ENCODE data around the gene TEX13D.

TEX13D gene

DNA sequence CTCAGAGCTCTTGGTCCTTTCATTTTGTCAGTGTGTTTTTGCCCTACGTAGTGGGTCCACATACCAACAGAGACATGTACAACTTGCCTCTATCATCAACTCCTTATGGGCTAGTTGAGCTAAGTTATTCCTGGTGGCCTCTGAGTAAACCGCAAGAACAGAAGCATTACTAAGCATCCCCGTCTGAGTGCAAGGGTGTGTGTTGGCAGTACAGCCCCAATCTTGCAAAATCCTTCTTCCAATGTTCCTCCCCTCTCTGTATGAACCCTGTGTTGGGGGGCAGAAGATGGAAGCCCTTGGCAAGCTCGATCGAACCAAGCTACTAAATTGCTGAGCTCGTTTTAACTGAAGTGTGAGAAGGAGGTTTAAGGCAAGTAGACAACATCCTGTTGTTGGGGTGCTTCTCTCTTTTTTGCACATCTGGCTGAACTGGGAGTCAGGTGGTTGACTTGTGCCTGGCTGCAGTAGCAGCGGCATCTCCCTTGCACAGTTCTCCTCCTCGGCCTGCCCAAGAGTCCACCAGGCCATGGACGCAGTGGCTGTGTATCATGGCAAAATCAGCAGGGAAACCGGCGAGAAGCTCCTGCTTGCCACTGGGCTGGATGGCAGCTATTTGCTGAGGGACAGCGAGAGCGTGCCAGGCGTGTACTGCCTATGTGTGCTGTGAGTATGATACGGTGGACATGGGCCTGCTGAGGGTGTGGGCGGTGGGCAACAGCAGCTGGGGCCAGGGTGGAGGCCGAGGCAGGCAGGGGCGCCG, 13.8 kb downstream of the TEX13D start, which contains the start of gene SH2D1A:
SH2D1A (plus strand) TSS at position 447 of the 760 bp plus-strand sequence; CDS start at position 527, 80 bp downstream.
- in situ Hi-C loops (cut with HindIII; ENCODE audit: low pct_ligation_motif_present, low pct_unique_long_range_greater_than_20kb, low sequenced_read_pairs), result no loop called here
- DNase-seq, result no peak

GRCh38 chrX:124346877-124347241, 14.4 kb downstream of the TEX13D start:
- DNase-seq, result no peak
- in situ Hi-C loops (cut with HindIII; ENCODE audit: low pct_ligation_motif_present, low pct_unique_long_range_greater_than_20kb, low sequenced_read_pairs), result no loop called here

DNA sequence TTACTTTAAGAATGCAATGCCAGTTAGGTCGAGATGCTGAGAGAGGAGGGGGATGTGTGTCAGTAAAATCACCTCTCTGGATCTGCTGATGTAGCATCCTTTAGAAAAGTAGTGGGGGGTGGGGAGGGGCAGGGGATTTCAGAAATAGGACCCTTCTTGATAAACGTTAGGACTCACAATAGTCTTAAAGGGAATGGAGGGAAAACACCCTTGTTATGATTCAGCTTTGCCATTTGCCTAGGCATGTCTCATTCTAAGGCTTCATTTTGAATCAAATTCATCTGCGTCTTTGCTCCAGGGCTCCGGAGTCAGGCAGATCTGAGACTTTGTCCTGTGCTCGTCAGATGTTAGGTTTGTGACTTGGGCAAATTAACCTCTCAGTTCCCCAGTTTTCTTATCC, 14.8 kb downstream of the TEX13D start:
- no peak for DNase-seq
- in situ Hi-C loops (cut with HindIII; ENCODE audit: low pct_ligation_motif_present, low pct_unique_long_range_greater_than_20kb, low sequenced_read_pairs), result no loop called here

DNA sequence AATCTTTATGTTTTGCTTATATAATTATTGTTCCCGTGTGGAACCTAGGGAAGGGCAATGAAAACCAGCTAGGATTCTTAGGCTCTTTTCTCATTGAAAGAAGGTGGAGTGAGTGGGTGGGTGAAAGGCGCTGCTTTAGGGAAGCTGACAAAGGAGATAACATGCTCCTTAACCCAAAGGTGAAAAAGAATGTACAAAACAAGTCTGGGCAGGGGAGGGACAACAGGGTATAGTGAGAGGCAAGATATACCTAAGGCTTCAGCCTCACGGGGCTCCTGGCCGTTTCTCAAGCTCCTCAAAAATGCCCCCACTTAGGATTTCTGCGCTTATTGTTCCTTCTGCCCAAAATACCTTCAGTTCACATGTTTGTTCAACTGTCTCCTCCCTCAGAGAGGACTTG, 15.7 kb downstream of the TEX13D start:
- no peak for DNase-seq
- in situ Hi-C loops (cut with HindIII; ENCODE audit: low pct_ligation_motif_present, low pct_unique_long_range_greater_than_20kb, low sequenced_read_pairs), result no loop called here

DNA sequence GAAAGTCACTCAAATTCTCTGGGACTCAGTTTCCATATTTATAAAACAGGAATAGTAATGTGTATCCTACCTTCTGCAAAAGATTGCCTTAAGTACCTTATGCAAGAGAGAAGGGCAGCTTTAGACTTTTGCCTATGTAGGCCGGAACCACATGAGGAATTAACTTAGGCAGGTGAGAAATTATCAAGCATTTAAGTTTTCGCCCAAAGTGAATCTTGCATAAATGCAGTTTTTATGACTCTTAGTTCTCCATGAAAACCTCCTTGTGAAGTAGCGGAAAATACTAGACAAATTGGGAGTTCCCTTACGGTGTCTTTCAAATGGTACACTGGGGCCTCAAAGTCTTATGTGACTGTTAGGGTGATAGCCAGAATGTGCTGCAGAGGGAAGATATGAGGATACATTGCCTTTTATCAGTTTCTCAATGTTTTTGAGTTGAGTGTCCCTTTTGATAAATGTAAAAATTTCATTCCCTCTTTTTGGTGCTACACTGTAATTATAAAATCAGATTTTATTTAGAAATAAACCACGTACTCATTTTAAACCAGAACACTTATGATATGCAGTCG, 16.5 kb downstream of the TEX13D start:
- in situ Hi-C loops (cut with HindIII; ENCODE audit: low pct_ligation_motif_present, low pct_unique_long_range_greater_than_20kb, low sequenced_read_pairs), result no loop called here
- no peak for DNase-seq

GRCh38 chrX:124354648-124355047, 22.2 kb downstream of the TEX13D start:
- in situ Hi-C loops (cut with HindIII; ENCODE audit: low pct_ligation_motif_present, low pct_unique_long_range_greater_than_20kb, low sequenced_read_pairs), result no loop called here
- DNase-seq, result no peak

DNA sequence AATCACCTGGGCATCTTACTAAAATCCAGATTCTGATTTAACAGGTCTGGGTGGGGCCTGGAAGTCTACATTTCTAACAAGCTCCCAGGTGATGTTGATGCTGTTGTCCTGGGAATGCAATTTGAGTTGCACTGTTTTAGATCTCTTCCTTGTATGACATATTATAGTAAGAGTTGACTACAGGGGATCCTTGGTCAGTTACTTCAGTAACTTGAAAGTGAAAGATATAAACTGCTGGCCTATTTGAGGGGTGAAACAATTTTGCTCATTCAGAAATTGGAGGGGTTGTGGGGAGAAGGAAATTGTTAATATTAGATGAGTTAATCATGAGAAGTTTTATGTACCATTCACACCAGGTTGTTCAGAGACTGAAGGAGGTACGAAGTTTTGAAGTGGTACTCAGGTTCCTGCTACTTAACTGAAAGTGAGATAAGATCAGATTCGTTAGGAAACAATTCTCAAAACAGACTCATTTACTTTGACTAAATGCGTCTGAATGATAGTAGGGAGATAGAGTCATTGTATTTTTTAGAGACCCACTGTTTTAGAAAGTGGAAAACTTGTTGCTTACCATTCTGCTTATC, 26.4 kb downstream of the TEX13D start:
- DNase-seq, result no peak
- in situ Hi-C loops (cut with HindIII; ENCODE audit: low pct_ligation_motif_present, low pct_unique_long_range_greater_than_20kb, low sequenced_read_pairs), result no loop called here

DNA sequence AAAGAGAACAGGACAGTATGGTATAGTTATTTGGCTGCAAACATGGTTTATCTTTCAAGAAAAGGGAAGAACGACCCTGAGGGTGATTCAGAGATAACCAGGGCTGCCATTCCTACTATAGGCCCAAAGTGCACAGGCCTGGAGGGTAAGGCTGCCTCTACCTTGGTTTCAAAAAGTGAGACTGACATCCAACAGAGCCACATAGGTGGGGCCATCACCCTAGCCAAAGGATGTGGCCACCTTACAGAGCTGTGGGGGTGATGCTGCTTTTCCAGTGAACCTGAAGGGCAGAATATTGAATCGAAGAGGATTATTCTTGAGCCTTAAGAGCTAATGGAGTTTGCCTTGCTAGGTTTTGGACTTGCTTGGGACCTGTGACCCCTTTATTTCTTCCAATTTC, 29.6 kb downstream of the TEX13D start:
- no peak for DNase-seq

DNA sequence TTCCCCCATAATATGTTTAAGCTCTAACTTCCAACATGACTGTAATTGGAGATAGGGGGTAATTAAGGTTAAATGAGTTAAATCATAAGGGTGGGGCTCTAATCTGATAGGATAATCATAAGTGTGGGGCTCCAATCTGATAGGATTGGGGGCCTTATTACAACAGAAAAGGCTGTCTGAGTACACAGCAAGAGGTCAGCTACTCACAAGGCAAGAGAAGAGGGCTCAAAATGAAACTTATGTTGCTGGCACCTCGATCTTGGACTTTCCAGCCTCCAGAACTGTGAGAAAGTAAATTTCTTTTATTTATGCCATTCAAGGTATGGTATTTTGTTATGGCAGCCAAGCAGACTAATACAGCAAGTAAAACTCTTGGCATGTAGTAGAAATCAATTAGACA, 30.3 kb downstream of the TEX13D start:
- in situ Hi-C loops (cut with HindIII; ENCODE audit: low pct_ligation_motif_present, low pct_unique_long_range_greater_than_20kb, low sequenced_read_pairs), result no loop called here
- no peak for DNase-seq

More for the DNA sequence above, 29.6 kb downstream of the TEX13D start:
- in situ Hi-C loops (cut with HindIII; ENCODE audit: low pct_ligation_motif_present, low pct_unique_long_range_greater_than_20kb, low sequenced_read_pairs), result no loop called here

DNA sequence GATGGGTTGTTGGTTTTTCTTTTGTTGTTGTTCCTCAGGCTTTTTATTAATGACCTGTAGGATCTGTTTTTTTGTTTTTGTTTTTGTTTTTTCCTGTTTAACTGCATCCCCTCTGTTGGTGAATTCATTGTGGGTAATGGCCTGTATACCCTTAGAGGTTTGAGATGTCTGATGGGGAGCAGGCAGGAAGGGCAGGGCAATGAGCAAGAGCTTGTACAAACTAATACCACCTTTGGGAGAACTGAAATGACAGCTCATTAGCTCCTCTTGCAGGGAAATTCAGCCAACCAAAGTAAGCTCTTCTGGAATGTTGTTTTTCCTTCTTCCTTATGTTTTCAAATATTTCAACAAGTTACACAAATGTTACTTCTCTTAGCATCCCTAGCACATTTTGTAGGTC, 37.3 kb downstream of the TEX13D start:
- in situ Hi-C loops (cut with HindIII; ENCODE audit: low pct_ligation_motif_present, low pct_unique_long_range_greater_than_20kb, low sequenced_read_pairs), result no loop called here

DNA sequence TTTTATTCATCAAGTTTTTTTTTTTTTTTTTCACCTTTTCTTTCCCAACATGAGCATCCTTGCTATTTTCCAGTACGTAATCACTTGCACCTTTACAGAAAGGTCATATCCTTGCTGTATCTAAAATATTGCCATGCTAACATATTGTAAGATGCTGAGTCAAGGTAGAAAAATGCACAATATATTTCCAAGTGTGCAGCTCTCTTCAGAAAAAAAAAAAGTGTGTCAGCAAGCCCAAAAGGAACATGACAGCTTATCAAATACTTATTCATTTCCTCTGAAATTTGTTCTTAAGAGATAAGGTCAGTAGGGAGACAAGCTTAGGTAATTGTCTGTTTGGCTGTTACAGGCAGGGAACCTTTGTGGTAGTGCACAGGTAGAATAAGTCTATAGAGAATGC, 40.9 kb downstream of the TEX13D start:
- no peak for DNase-seq
- in situ Hi-C loops (cut with HindIII; ENCODE audit: low pct_ligation_motif_present, low pct_unique_long_range_greater_than_20kb, low sequenced_read_pairs), result no loop called here

More for the DNA sequence above, 37.3 kb downstream of the TEX13D start:
- DNase-seq, result no peak

DNA sequence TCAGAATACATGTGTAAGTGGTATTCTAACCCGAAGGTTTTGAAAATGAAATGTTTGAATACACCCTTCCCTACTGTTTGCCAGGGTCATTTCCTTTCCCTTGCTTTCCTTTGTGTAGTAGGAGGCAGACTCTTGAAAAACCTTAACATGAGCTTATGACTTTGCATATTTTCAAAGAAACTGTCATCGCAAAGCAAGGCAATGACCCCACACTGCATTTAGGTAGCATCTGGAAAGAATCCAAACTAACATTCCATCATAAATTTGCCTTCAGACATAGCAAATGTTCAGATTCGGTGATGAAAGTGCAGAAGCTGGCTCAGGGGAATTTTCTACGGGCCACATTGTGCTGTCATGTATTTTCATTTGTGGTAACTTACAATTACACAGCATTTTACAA, 46.2 kb downstream of the TEX13D start:
- no peak for DNase-seq
- in situ Hi-C loops (cut with HindIII; ENCODE audit: low pct_ligation_motif_present, low pct_unique_long_range_greater_than_20kb, low sequenced_read_pairs), result no loop called here

DNA sequence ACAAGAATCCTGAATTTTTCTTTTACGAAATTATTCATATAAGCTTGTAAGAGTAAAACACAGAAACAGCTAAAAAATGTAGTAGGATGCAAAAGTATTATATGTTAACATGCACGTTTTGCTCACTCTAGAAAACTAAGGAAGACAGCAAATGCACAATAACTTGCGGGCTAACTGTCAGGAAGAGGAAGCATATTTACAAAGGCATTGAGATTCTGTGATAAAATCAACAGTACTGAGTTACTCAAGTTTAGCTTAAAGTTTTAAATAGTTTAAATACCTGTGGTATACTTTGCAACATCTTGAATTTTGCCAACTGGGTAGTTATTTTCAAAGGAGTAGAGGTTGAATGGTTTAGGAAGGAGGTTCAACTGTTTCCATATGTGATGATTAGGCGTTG, 50.9 kb downstream of the TEX13D start:
- in situ Hi-C loops (cut with HindIII; ENCODE audit: low pct_ligation_motif_present, low pct_unique_long_range_greater_than_20kb, low sequenced_read_pairs), result no loop called here
- DNase-seq, result no peak

DNA sequence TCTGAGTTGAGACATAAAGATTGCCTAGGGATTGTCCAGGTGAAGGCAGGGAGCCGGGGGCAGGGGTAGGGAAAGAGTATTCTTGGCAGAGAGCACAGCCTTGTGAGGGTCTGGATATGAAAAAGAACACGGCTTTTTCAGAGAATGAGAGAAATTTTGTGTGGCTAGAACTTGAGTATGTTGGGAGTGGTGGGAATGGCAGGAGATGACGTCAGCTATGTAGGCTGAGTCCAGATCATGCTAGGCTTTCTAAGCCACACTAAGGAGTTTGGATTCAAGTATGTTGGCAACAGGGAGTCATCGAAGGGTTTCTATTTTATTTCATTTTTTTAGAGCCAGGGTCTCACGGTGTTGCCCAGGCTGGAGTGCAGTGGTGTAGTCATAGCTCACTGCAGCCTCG, 53.9 kb downstream of the TEX13D start:
- no peak for DNase-seq
- in situ Hi-C loops (cut with HindIII; ENCODE audit: low pct_ligation_motif_present, low pct_unique_long_range_greater_than_20kb, low sequenced_read_pairs), result no loop called here

All from ACHN (cell line).